K562 (cell line): ENCODE data around the gene CTTNBP2NL. TPM values are rescaled to one million over a fixed set of nuclear protein-coding genes. Genes with fewer than 3 reads are reported as not detected.
A peak's percentile ranks its signal among the peaks of the same experiment; 100 is the strongest.

ENCODE experiments used
- ATAC-seq: fragments of 200-7000 bp; cut with Tn5 transposase; 3 replicates; pipeline ENCODE4 v1.9.1; 2020; ENCODE audit warnings: moderate library complexity
- BruUV-seq: library from RNA; stranded (reverse); fragments of 400-500 nt; replicated peaks from 2 replicates; lab custom pipeline; 2021; lab: Mats Ljungman, UMichigan
- CTCF ChIA-PET: fragments of 300-600 bp; formaldehyde crosslinking; extraction: SDS; loops from one replicate; lab custom pipeline; 2021; ENCODE audit warnings: low intra/inter-chr PET ratio; lab: Yijun Ruan, JAX
- POLR2A ChIA-PET: fragments of 300-600, 350-650 bp; sonication (Branson Sonifier 250); formaldehyde crosslinking; extraction: SDS; loops from one replicate; lab custom pipeline; 2021; ENCODE audit warnings: antibody characterized with exemption, inconsistent platforms; lab: Yijun Ruan, JAX
- DNase-seq, 4 experiments: peaks; one replicate each; pipeline versions ENCODE4 v3.0.0 to v3.0.0-alpha.2; 2011 to 2018; ENCODE audit warnings: low spot score in 3 of 4, mixed read lengths in 3 of 4; ENCODE audit errors: extremely low read depth in 1 of 4
- FAIRE-seq: peaks from 2 replicates; lab custom pipeline; 2011; peaks lifted over from hg19 to GRCh38; lab: Jason Lieb, UNC
- H2AFZ ChIP-seq: 2 replicates; pipeline ENCODE4 v1.6.0; 2011; ENCODE audit warnings: low read depth, low read length, control low read depth, inconsistent platforms
- H3K27ac ChIP-seq: fragments of 200-600 bp; 3 replicates; pipeline ENCODE4 v1.8.0; 2011; ENCODE audit warnings: low read depth, mild to moderate bottlenecking, control low read depth, inconsistent platforms, low read length, moderate library complexity, mixed read lengths; ENCODE audit errors: extremely low read depth
- H3K27me3 ChIP-seq, 2 experiments: fragments of 300-600 bp in 1 of 2; 2 replicates in 1 of 2; 3 replicates in 1 of 2; pipeline versions ENCODE4 v1.6.0 to v1.8.0; 2011; ENCODE audit warnings: inconsistent platforms in 2 of 2, low read length in 2 of 2, mild to moderate bottlenecking in 1 of 2, mixed read lengths in 1 of 2, moderate library complexity in 1 of 2; ENCODE audit not compliant: control insufficient read depth in 2 of 2, insufficient read depth in 2 of 2
- H3K36me3 ChIP-seq: fragments of 300-600 bp; 3 replicates; pipeline ENCODE4 v1.8.0; 2011; ENCODE audit warnings: mild to moderate bottlenecking, low read length, inconsistent platforms; ENCODE audit not compliant: control insufficient read depth, insufficient read depth
- H3K4me1 ChIP-seq, 2 experiments: fragments of 200-600 bp in 1 of 2; replicated peaks in 1 of 2; 2 replicates in 1 of 2; 3 replicates in 1 of 2; pipeline versions ENCODE4 v1.5.1 to v1.8.0; 2011; ENCODE audit warnings: inconsistent platforms in 2 of 2, low read length in 2 of 2, mild to moderate bottlenecking in 1 of 2, mixed read lengths in 1 of 2, moderate library complexity in 1 of 2; ENCODE audit not compliant: control insufficient read depth in 2 of 2, insufficient read depth in 2 of 2
- H3K4me2 ChIP-seq: 2 replicates; pipeline ENCODE4 v1.6.1; 2011; ENCODE audit warnings: low read length, control low read depth, inconsistent platforms, mixed read lengths; ENCODE audit not compliant: insufficient read depth
- H3K4me3 ChIP-seq: fragments of 200-600 bp; sonication (generic), shearing (Covaris generic); 2 replicates; pipeline ENCODE4 v1.5.1; 2016; ENCODE audit warnings: control low read depth, inconsistent platforms
- H3K79me2 ChIP-seq: fragments of 200-600 bp; 3 replicates; pipeline ENCODE4 v1.8.0; 2011; ENCODE audit warnings: low read length, inconsistent platforms; ENCODE audit not compliant: control insufficient read depth, insufficient read depth
- H3K9ac ChIP-seq, 2 experiments: 2 replicates each; pipeline versions ENCODE4 v1.6.0 to v1.6.1; 2011; ENCODE audit warnings: low read depth in 2 of 2, low read length in 2 of 2, control low read depth in 1 of 2, inconsistent platforms in 1 of 2, mild to moderate bottlenecking in 1 of 2, mixed read lengths in 1 of 2; ENCODE audit not compliant: insufficient read depth in 1 of 2
- H3K9me1 ChIP-seq: one replicate; pipeline ENCODE4 v1.6.0; 2011; ENCODE audit warnings: inconsistent platforms, mild to moderate bottlenecking, low read length, moderate library complexity; ENCODE audit not compliant: control insufficient read depth, insufficient read depth
- H3K9me3 ChIP-seq: replicated peaks from 2 replicates; pipeline ENCODE4 v1.5.1; 2011; ENCODE audit warnings: low read depth, low read length, inconsistent platforms; ENCODE audit not compliant: control insufficient read depth, insufficient read depth
- H4K20me1 ChIP-seq: replicated peaks from 2 replicates; pipeline ENCODE4 v1.6.1; 2011; ENCODE audit warnings: low read length, inconsistent platforms, mixed read lengths; ENCODE audit not compliant: control insufficient read depth, insufficient read depth
- CBX2 ChIP-seq: fragments of 200-600 bp; sonication (generic); IDR thresholded peaks from one replicate; pipeline ENCODE4 v1.6.1; 2012; ENCODE audit warnings: mild to moderate bottlenecking, low read length, inconsistent platforms; ENCODE audit not compliant: insufficient read depth, poor library complexity, severe bottlenecking
- CEBPB ChIP-seq: fragments of 450-650 bp; IDR thresholded peaks from 2 replicates; pipeline ENCODE4 v1.6.1; 2016; ENCODE audit warnings: missing genetic modification characterization, missing compliant biosample characterization
- CSDE1 ChIP-seq, 2 experiments: fragments of 450-650 bp; IDR thresholded peaks; 2 replicates each; pipeline ENCODE4 v1.6.1; 2016; ENCODE audit warnings: mild to moderate bottlenecking in 1 of 2
- ETV6 ChIP-seq, 3 experiments: fragments of 150-350 bp in 1 of 3; sonication (generic) in 1 of 3; formaldehyde crosslinking in 1 of 3; IDR thresholded peaks; 2 replicates each; pipeline versions ENCODE4 v1.6.1 to v1.8.0; 2014 to 2022; ENCODE audit warnings: borderline replicate concordance in 2 of 3, low read depth in 2 of 3, antibody characterized with exemption in 1 of 3, low read length in 1 of 3, mild to moderate bottlenecking in 1 of 3, missing genetic modification reagents in 1 of 3
- MAZ ChIP-seq, 2 experiments: fragments of 450-650 bp in 1 of 2; sonication (generic) in 1 of 2; formaldehyde crosslinking; IDR thresholded peaks in 1 of 2; conservative IDR thresholded peaks in 1 of 2; 2 replicates each; pipeline versions ENCODE4 v1.4.0 to v1.5.0; 2020; ENCODE audit warnings: mild to moderate bottlenecking in 1 of 2, missing genetic modification reagents in 1 of 2
- RNF219 ChIP-seq: fragments of 250-450 bp; sonication (Bioruptor Pico); IDR thresholded peaks from 2 replicates; pipeline ENCODE4 v1.5.0; 2022; ENCODE audit warnings: mild to moderate bottlenecking
- WHSC1 ChIP-seq: IDR thresholded peaks from one replicate; pipeline ENCODE4 v1.6.1; 2012; ENCODE audit warnings: low read length, control low read depth, inconsistent platforms
- ZNF280A ChIP-seq: fragments of 450-650 bp; IDR thresholded peaks from 2 replicates; pipeline ENCODE4 v1.6.1; 2018; ENCODE audit warnings: mild to moderate bottlenecking, low read depth; ENCODE audit not compliant: partially characterized antibody
- ZNF282 ChIP-seq: sonication (generic); formaldehyde crosslinking; IDR thresholded peaks from 2 replicates; pipeline ENCODE4 v1.8.1; 2023; ENCODE audit warnings: missing genetic modification reagents
- WGBS: fragments of 100-300 bp; shearing (Covaris generic); methylation state at CpG from one replicate; pipeline ENCODE4 v1.1.6; 2016; ENCODE audit warnings: low coverage, mixed read lengths; ENCODE audit not compliant: insufficient coverage; ENCODE audit errors: missing lambda C conversion rate; 5-methylcytosine and 5-hydroxymethylcytosine counted together
- in situ Hi-C: fragments of 300-500 bp; cut with MboI; formaldehyde crosslinking; loops from 4 replicates; pipeline ENCODE4 v1.15.0; 2018; ENCODE audit warnings: inconsistent platforms, mixed read lengths
- intact Hi-C: fragments of 100-400 bp; cut with micrococcal nuclease; formaldehyde crosslinking; loops from 2 replicates; pipeline ENCODE4 v1.14.2; 2022
- polyA plus RNA-seq, 8 experiments: library from polyadenylated mRNA; depleted of rRNA in 4 of 8; stranded (reverse) in 5 of 8; unstranded in 3 of 8; fragments of >200 nt; fragmentation: Nextera tagmentation in 2 of 8; fragmentation: Illumina TruSeq in 1 of 8; extraction: Ambion mirVana in 2 of 8; extraction: Trizol in 1 of 8; gene quantifications; 2 replicates each; pipeline versions ENCODE4 v1.2.1 to v1.2.3, GENCODE V29; 2011 to 2014; ENCODE audit warnings: inconsistent platforms in 1 of 8, missing spikeins in 1 of 8
- total RNA-seq, 7 experiments: library from RNA; depleted of rRNA in 6 of 7; stranded (reverse); fragments of >200 nt in 6 of 7; fragmentation: Illumina TruSeq in 2 of 7; extraction: Trizol in 2 of 7; gene quantifications; 2 replicates each; pipeline versions ENCODE4 v1.2.1 to v1.2.3, GENCODE V29; 2011 to 2021; ENCODE audit warnings: low replicate concordance in 1 of 7

CTTNBP2NL gene
- total and polyA plus RNA-seq, 9 of the 15 experiments (the other 6 are each of a cell fraction or from before 2014, with no cell fraction given) = 0.27 to 1.4 (median 0.62) TPM

GRCh38 chr1:112388436-112388835 is 7.6 kb upstream of the CTTNBP2NL start:
- no TSS peak for BruUV-seq

GRCh38 chr1:112389689-112390088 is 6.3 kb upstream of the CTTNBP2NL start:
- no peaks in the 10 kb centered on the region for H3K79me2 ChIP-seq
- H3K9ac ChIP-seq = no peak overlapping the region
- BruUV-seq = no TSS peak
- H2AFZ ChIP-seq = no peak overlapping the region
- ChIA-PET POLR2A (interaction anchor here (0.8 to 1.1 kb wide), 3 partner anchors 9 to 229 kb away, joined by 3 read pairs; partner anchors contain the start of gene ST7L), CTCF (interaction anchor here (0.9 to 3.1 kb wide), 3 partner anchors 76 to 318 kb away, joined by 3 to 25 read pairs (median 21); partner anchors contain the start of gene RHOC)
- ATAC-seq (no peak), FAIRE-seq (no peak), DNase-seq (no peak)
- in situ Hi-C loops = loop anchor here (5.0 kb wide), 4 partner anchors 73 to 413 kb away; partner anchors contain the start of genes CAPZA1, RHOC and ST7L
- 32% methylated on average over 6 of the region's 6 CpGs for WGBS
- H3K4me2 ChIP-seq = no peak overlapping the region
- no peaks in the 10 kb centered on the region for H3K9me1 ChIP-seq
- H3K9me3 ChIP-seq = no peaks in the 10 kb centered on the region
- H3K27ac ChIP-seq = no peak overlapping the region
- H3K27me3 ChIP-seq = peaks cover 0 to 4% of the 10 kb centered on the region in 2 experiments; a peak in 1 of 5 replicates
- H4K20me1 ChIP-seq = no peaks in the 10 kb centered on the region
- no peak overlapping the region for H3K4me3 ChIP-seq
- peaks cover 0 to 11% of the 10 kb centered on the region in 2 experiments; a peak in 3 of 5 replicates for H3K4me1 ChIP-seq
- intact Hi-C loops = loop anchor here (1.0 to 5.0 kb wide), 3 partner anchors 225 to 653 kb away; no protein-coding TSS in a partner anchor
- H3K36me3 ChIP-seq = no peaks in the 10 kb centered on the region
- no peak for TF ChIP-seq CBX2
- TF ChIP-seq CSDE1 (IDR thresholded peaks at IDR 0.05) = no peak
- no peak for TF ChIP-seq ETV6 (IDR thresholded peaks at IDR 0.05; ENCODE audit: borderline replicate concordance in 1 of 2, low read depth in 2 of 2, low read length in 1 of 2)
- TF ChIP-seq ETV6 (CRISPR knock-in tag; IDR thresholded peaks at IDR 0.05; ENCODE audit: borderline replicate concordance) = no peak
- no peak for TF ChIP-seq RNF219 (CRISPR knock-in tag)
- no peak for TF ChIP-seq WHSC1
- no peak for TF ChIP-seq ZNF280A

More at GRCh38 chr1:112388436-112388835, 7.6 kb upstream of the CTTNBP2NL start:
- Histone ChIP-seq H3K4me2 (no peak overlapping the region), H3K4me1 (peaks cover 0 to 5% of the 10 kb centered on the region in 2 experiments; a peak in 1 of 5 replicates), H3K36me3 (no peaks in the 10 kb centered on the region), H3K9me1 (no peaks in the 10 kb centered on the region), H3K79me2 (no peaks in the 10 kb centered on the region), H4K20me1 (no peaks in the 10 kb centered on the region; the same call in 1 of the 2 replicates), H3K27me3 (peaks cover 0 to 4% of the 10 kb centered on the region in 2 experiments; a peak in 1 of 5 replicates), H2AFZ (no peak overlapping the region), H3K9ac (no peak overlapping the region)
- no peak for ATAC-seq
- intact Hi-C loops = no loop called here
- 0% methylated on average over 3 of the region's 3 CpGs for WGBS
- DNase-seq = no peak
- peak; percentile 4; the same call in 1 of the 2 replicates for TF ChIP-seq CEBPB (tag)
- TF ChIP-seq ZNF282 = no peak
- no peak for TF ChIP-seq MAZ (CRISPR knock-in tag; conservative IDR thresholded peaks at IDR 0.05 in 1 of 2, IDR thresholded peaks at IDR 0.05 in 1 of 2)
- TF ChIP-seq, all 486 proteins: peak for 1
- POLR2A ChIA-PET = interaction anchor here (0.6 kb wide), 2 partner anchors 422 to 867 kb away, joined by 3 to 4 read pairs; no protein-coding TSS in a partner anchor
- in situ Hi-C loops = no loop called here
- H3K4me3 ChIP-seq = no peak overlapping the region
- no peak overlapping the region for H3K27ac ChIP-seq
- H3K9me3 ChIP-seq = no peaks in the 10 kb centered on the region
- peak; percentile 40 for FAIRE-seq
- CTCF ChIA-PET = no interaction called here
